CD8-positive, alpha-beta memory T cell (primary cell): Measurements from ENCODE around the gene ANTXR1. TPM values are rescaled to one million over a fixed set of nuclear protein-coding genes. Genes with fewer than 3 reads are reported as not detected.

Experiments
- CTCF ChIA-PET: fragments of 350-600 bp; sonication (Branson Sonifier 250); formaldehyde crosslinking; loops from one replicate; lab custom pipeline; 2021; ENCODE audit warnings: antibody characterized with exemption; lab: Charles Lee
- POLR2A ChIA-PET: fragments of 350-600 bp; sonication (Branson Sonifier 250); formaldehyde crosslinking; loops from one replicate; lab custom pipeline; 2021; ENCODE audit warnings: antibody characterized with exemption; lab: Charles Lee
- DNase-seq, 5 donors: peaks; one replicate each; pipeline versions ENCODE4 v3.0.0 to v3.0.0-alpha.2; 2020 to 2022; ENCODE audit warnings: mixed read lengths in 1 of 5
- H3K27ac ChIP-seq: one replicate; pipeline ENCODE4 v1.7.0; 2013; ENCODE audit warnings: low read depth, mild to moderate bottlenecking, low read length, moderate library complexity
- H3K27me3 ChIP-seq: 2 replicates; pipeline ENCODE4 v1.7.0; 2013; ENCODE audit warnings: low read length, mild to moderate bottlenecking; ENCODE audit not compliant: insufficient read depth, poor library complexity, severe bottlenecking
- H3K36me3 ChIP-seq: 2 replicates; pipeline ENCODE4 v1.7.0; 2013; ENCODE audit warnings: mild to moderate bottlenecking, low read length, moderate library complexity; ENCODE audit not compliant: insufficient read depth
- H3K4me1 ChIP-seq: 2 replicates; pipeline ENCODE4 v1.7.0; 2013; ENCODE audit warnings: mild to moderate bottlenecking, low read length, moderate library complexity; ENCODE audit not compliant: insufficient read depth
- H3K4me3 ChIP-seq: 2 replicates; pipeline ENCODE4 v1.7.0; 2013; ENCODE audit warnings: mild to moderate bottlenecking, low read length
- H3K9me3 ChIP-seq: 2 replicates; pipeline ENCODE4 v1.7.0; 2013; ENCODE audit warnings: mild to moderate bottlenecking, low read length
- H3K27ac Mint-ChIP-seq, 8 donors: one replicate each; pipeline ENCODE4 v1.8.0; 2020 to 2021; ENCODE audit warnings: mixed read lengths in 8 of 8, mild to moderate bottlenecking in 6 of 8, inconsistent platforms in 3 of 8, moderate library complexity in 3 of 8
- H3K27me3 Mint-ChIP-seq, 2 donors: one replicate each; pipeline ENCODE4 v1.8.0; 2020 to 2021; ENCODE audit warnings: mixed read lengths in 2 of 2, mild to moderate bottlenecking in 1 of 2, moderate library complexity in 1 of 2
- H3K36me3 Mint-ChIP-seq, 3 donors: one replicate each; pipeline ENCODE4 v1.8.0; 2020 to 2021; ENCODE audit warnings: mixed read lengths in 3 of 3, inconsistent platforms in 1 of 3, mild to moderate bottlenecking in 1 of 3
- H3K4me1 Mint-ChIP-seq, 3 donors: one replicate each; pipeline ENCODE4 v1.8.0; 2020 to 2021; ENCODE audit warnings: mixed read lengths in 3 of 3, inconsistent platforms in 1 of 3, mild to moderate bottlenecking in 1 of 3
- H3K4me3 Mint-ChIP-seq, 7 donors: one replicate each; pipeline ENCODE4 v1.8.0; 2020 to 2021; ENCODE audit warnings: mixed read lengths in 7 of 7, mild to moderate bottlenecking in 6 of 7, moderate library complexity in 4 of 7, inconsistent platforms in 2 of 7
- H3K9me3 Mint-ChIP-seq, 5 donors: one replicate each; pipeline ENCODE4 v1.8.0; 2020 to 2022; ENCODE audit warnings: mixed read lengths in 5 of 5, mild to moderate bottlenecking in 3 of 5, moderate library complexity in 2 of 5, inconsistent platforms in 1 of 5
- polyA plus RNA-seq: library from polyadenylated mRNA; unstranded; fragments of 300-500 nt; fragmentation: Illumina TruSeq; gene quantifications from one replicate; pipeline ENCODE4 v1.2.3, GENCODE V29; 2021
- total RNA-seq, 2 experiments: library from RNA; stranded (reverse); gene quantifications; one replicate each; pipeline ENCODE4 v1.2.3, GENCODE V29; 2021

The ANTXR1 gene
- total and polyA plus RNA-seq, 3 experiments from 2014 or later, result 0.22 to 0.27 TPM; not detected in 1

DNA sequence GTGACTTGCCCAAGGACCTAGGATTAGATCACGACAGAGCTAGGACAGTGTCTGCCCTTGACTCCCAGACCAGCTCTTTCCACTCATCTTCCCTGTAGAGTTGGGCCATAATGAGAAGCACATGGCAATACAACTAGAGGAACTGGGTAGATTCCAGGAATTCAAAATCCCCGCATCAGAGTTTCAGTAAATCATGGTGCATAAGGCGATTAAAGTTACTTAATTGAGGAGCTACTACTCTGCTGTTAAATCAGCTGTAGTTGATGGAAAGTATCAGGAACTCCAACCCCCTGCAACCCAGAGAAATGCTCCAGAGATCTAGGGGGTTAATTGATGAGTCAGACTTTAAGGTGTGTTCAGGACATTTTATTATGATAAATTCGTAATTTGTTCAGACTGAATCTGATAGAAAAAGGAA lies 5.7 kb downstream of the ANTXR1 start:
- no peak overlapping the region for H3K4me3 Mint-ChIP-seq
- H3K36me3 Mint-ChIP-seq, result no peaks in the 10 kb centered on the region
- H3K9me3 Mint-ChIP-seq, result no peaks in the 10 kb centered on the region
- peaks cover 34 to 65% of the 10 kb centered on the region in 2 donors for H3K27me3 Mint-ChIP-seq
- DNase-seq, result no peak
- Histone ChIP-seq H3K4me3 (no peak overlapping the region), H3K9me3 (no peaks in the 10 kb centered on the region), H3K4me1 (peaks cover 6% of the 10 kb centered on the region), H3K27me3 (peaks cover 14% of the 10 kb centered on the region), H3K36me3 (no peaks in the 10 kb centered on the region), H3K27ac (no peak overlapping the region)
- peaks cover 6 to 9% (median 8%) of the 10 kb centered on the region in 3 donors for H3K4me1 Mint-ChIP-seq
- no peak overlapping the region for H3K27ac Mint-ChIP-seq
- ChIA-PET POLR2A (no interaction called here), CTCF (no interaction called here)

DNA sequence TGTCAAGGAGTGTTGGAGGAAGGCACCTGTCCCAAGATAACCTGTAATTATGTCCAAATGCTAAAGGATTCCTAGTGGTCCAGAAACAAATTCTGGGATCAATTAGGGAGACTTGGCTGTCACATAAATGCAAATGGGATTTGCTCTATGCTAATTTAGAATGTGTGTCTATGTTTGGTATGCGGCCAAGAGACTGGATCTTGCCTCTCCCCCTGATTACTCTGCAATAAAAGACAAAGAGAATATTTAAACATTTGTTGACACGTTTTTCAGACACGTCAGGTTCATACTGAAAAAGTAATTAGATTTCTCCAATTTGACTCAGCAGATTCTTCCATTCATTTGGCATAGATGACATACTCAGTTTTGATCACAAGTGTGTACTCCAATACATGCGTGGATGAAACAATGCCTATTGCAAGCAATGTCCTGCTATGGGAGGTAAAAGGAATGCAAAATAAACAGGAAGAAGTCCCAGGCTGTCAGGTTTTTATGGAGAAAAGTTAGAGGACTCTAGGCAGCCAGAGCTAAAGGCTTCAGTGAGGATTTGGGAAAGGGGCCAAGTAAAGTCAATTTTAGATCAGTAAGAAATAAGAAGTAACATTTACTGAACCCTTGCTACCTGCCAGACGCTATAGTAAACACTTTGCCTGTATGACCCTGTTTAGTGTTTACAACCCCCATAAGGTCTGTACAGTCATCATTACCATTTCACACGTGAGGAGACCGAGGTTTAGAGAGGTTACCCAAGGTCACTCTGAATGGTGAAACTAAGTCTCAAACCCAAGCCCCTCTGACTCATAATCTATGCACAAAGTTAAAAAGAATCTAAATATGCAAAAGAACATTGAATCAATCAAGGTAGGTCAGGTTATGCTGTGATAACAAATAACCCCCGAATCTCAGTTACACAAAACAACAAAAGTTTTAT lies 7.8 kb downstream of the ANTXR1 start:
- no peaks in the 10 kb centered on the region for H3K9me3 ChIP-seq
- H3K36me3 Mint-ChIP-seq, result no peaks in the 10 kb centered on the region
- ChIA-PET CTCF (no interaction called here), POLR2A (no interaction called here)
- H3K27ac Mint-ChIP-seq, result no peak overlapping the region
- DNase-seq, result no peak
- H3K27ac ChIP-seq, result no peak overlapping the region
- no peaks in the 10 kb centered on the region for H3K4me1 Mint-ChIP-seq
- no peak overlapping the region for H3K4me3 Mint-ChIP-seq
- H3K27me3 ChIP-seq, result no peaks in the 10 kb centered on the region
- no peaks in the 10 kb centered on the region for H3K4me1 ChIP-seq
- H3K9me3 Mint-ChIP-seq, result no peaks in the 10 kb centered on the region
- no peak overlapping the region for H3K4me3 ChIP-seq
- peaks cover 23 to 51% of the 10 kb centered on the region in 2 donors for H3K27me3 Mint-ChIP-seq
- no peaks in the 10 kb centered on the region for H3K36me3 ChIP-seq

DNA sequence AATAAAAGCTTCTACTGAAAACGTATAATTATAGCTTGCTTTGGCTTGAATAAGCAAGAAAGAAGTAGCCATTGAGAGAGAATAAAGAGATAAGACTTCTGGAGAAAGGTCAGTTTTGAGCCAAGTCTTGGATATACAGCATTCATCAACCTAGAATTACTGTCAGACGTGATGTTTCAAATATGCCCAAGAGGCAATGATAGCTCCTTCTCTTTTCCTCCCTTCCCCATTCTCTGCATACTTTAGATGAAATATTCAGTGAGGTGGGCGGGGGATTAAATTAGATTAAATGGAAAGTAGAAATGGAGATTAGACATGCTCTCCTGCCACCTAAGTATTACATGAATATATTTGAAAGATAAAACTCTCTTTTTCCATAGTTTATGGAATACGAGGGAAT lies 8.7 kb downstream of the ANTXR1 start:
- Histone ChIP-seq H3K9me3 (no peaks in the 10 kb centered on the region), H3K4me1 (no peaks in the 10 kb centered on the region), H3K4me3 (no peak overlapping the region), H3K36me3 (no peaks in the 10 kb centered on the region), H3K27ac (no peak overlapping the region), H3K27me3 (no peaks in the 10 kb centered on the region)
- H3K9me3 Mint-ChIP-seq, result no peaks in the 10 kb centered on the region
- peaks cover 27 to 53% of the 10 kb centered on the region in 2 donors for H3K27me3 Mint-ChIP-seq
- H3K27ac Mint-ChIP-seq, result no peak overlapping the region
- H3K4me3 Mint-ChIP-seq, result no peak overlapping the region
- no peaks in the 10 kb centered on the region for H3K36me3 Mint-ChIP-seq
- CTCF ChIA-PET, result no interaction called here
- no peak for DNase-seq
- no peaks in the 10 kb centered on the region for H3K4me1 Mint-ChIP-seq
- POLR2A ChIA-PET, result no interaction called here

DNA sequence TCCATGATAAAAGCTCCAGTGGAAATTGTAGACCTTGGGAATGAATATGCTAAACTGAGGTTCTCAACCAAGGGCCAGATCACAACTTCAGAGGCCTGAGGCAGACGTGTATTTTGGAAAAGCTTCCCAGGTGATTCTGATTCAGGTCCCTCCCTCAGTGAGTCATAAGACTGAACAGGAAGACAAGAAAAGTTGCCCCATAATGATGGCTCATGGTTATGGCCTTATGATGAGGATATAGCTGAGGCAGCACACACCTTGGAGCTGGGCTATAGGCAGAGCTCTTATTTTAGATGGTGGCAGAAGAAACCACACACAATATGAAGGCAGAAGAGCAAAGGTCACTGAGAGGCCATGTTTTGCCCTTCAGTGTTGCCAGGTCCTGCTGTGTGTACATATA lies 9.6 kb downstream of the ANTXR1 start:
- H3K4me3 Mint-ChIP-seq, result no peak overlapping the region
- H3K27ac Mint-ChIP-seq, result no peak overlapping the region
- no peak for DNase-seq
- H3K36me3 Mint-ChIP-seq, result peaks cover 0 to 3% (median 0%) of the 10 kb centered on the region in 3 donors
- peaks cover 22 to 51% of the 10 kb centered on the region in 2 donors for H3K27me3 Mint-ChIP-seq
- ChIA-PET POLR2A (no interaction called here), CTCF (no interaction called here)
- Histone ChIP-seq H3K4me3 (no peak overlapping the region), H3K27ac (no peak overlapping the region), H3K9me3 (no peaks in the 10 kb centered on the region), H3K4me1 (no peaks in the 10 kb centered on the region), H3K27me3 (no peaks in the 10 kb centered on the region), H3K36me3 (no peaks in the 10 kb centered on the region)
- H3K4me1 Mint-ChIP-seq, result no peaks in the 10 kb centered on the region
- H3K9me3 Mint-ChIP-seq, result peaks cover 0 to 1% (median 0%) of the 10 kb centered on the region in 5 donors

DNA sequence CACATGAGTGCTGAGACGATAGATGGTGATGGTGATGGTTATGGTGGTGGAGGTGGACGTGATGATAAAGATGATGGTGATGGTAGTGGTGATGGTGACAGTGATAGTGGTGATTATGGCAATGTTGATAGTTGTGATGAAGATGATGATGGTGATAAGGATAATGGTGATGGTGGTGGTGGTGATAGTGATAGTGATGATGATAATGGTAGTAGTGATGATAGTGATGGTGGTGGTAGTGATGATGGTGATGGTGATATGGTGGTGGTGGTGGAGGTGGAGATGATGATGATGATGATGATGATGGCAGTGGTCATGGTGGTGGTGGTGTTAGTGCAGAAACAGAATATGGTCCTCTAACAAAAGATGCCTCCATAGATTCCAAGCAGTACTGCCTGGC lies 10.3 kb downstream of the ANTXR1 start:
- ChIA-PET POLR2A (no interaction called here), CTCF (no interaction called here)
- no peaks in the 10 kb centered on the region for H3K9me3 ChIP-seq
- no peak for DNase-seq
- H3K27ac ChIP-seq, result no peak overlapping the region
- H3K4me1 ChIP-seq, result no peaks in the 10 kb centered on the region
- H3K9me3 Mint-ChIP-seq, result peaks cover 0 to 5% (median 0%) of the 10 kb centered on the region in 5 donors
- H3K4me3 ChIP-seq, result no peak overlapping the region
- H3K27me3 Mint-ChIP-seq, result peaks cover 20 to 44% of the 10 kb centered on the region in 2 donors
- H3K36me3 Mint-ChIP-seq, result peaks cover 0 to 5% (median 0%) of the 10 kb centered on the region in 3 donors
- H3K4me3 Mint-ChIP-seq, result no peak overlapping the region
- no peaks in the 10 kb centered on the region for H3K4me1 Mint-ChIP-seq
- no peaks in the 10 kb centered on the region for H3K27me3 ChIP-seq
- no peak overlapping the region for H3K27ac Mint-ChIP-seq
- H3K36me3 ChIP-seq, result no peaks in the 10 kb centered on the region

DNA sequence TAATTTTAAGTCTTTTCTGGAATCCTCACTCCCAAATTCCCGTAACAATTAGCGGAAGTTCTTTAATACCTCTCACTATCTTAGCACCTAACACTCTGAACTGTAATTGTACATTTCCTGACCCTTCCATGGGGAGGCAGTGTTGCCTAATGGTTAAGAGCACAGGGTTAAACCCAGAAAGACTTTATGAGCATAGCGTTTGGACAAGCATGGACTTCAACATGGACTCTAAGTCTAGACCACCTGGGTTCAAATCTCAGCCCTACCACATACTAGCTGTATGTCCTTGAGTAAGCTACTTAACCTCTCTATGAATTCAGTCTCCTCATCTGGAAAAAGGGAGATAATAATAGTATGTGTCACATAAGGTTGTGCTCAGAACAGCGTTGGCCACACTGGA lies 13.0 kb downstream of the ANTXR1 start:
- Histone ChIP-seq H3K36me3 (no peaks in the 10 kb centered on the region), H3K27me3 (no peaks in the 10 kb centered on the region), H3K4me1 (no peaks in the 10 kb centered on the region), H3K9me3 (no peaks in the 10 kb centered on the region), H3K4me3 (no peak overlapping the region), H3K27ac (no peak overlapping the region)
- Mint-ChIP-seq H3K27me3 (peaks cover 15 to 23% of the 10 kb centered on the region in 2 donors), H3K36me3 (peaks cover 0 to 5% (median 0%) of the 10 kb centered on the region in 3 donors), H3K4me1 (no peaks in the 10 kb centered on the region), H3K27ac (no peak overlapping the region), H3K4me3 (no peak overlapping the region), H3K9me3 (peaks cover 0 to 5% (median 0%) of the 10 kb centered on the region in 5 donors)
- no peak for DNase-seq
- POLR2A ChIA-PET, result no interaction called here
- CTCF ChIA-PET, result no interaction called here

DNA sequence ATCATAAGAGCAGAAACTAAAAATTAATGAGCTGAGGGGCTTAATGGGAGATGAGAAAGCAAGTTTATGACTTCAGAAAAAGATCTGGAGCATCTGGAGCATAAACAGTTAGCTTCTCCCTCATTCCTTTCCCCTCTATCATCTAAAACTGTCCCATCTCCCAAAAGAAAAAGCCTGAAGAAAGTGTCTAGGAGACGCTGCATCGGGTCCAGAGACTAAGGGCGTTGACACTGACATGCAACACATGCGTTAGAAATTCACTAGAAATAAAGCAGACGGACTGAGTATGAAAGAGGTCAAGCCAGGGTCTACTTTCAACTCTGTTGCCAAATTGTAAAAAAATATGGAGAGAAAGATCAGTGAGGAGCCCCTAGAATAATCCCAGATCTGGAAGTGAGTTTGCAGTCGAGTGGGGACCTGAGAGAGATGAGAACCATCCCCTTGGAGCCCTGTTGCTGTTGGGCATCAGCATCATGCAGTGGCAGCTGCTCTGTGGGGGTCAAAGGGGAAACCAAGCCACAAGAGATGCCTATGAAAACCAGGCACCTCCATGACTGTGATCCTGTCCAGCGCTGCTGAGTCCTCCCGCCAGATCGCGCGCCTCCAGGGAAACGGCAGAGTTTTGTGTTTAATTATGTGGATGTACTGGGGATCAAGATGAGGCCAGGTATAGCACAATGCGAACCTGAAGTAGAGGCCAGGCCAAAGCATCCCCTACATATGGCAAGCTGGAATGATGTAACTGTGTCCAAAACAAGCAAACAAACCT lies 13.9 kb downstream of the ANTXR1 start:
- POLR2A ChIA-PET, result no interaction called here
- CTCF ChIA-PET, result no interaction called here
- no peak overlapping the region for H3K4me3 Mint-ChIP-seq
- peaks cover 16 to 20% of the 10 kb centered on the region in 2 donors for H3K27me3 Mint-ChIP-seq
- H3K36me3 ChIP-seq, result no peaks in the 10 kb centered on the region
- H3K4me1 ChIP-seq, result no peaks in the 10 kb centered on the region
- H3K4me1 Mint-ChIP-seq, result no peaks in the 10 kb centered on the region
- no peak overlapping the region for H3K4me3 ChIP-seq
- H3K36me3 Mint-ChIP-seq, result peaks cover 0 to 5% (median 0%) of the 10 kb centered on the region in 3 donors
- no peak overlapping the region for H3K27ac Mint-ChIP-seq
- DNase-seq, result no peak
- H3K9me3 ChIP-seq, result no peaks in the 10 kb centered on the region
- H3K27me3 ChIP-seq, result no peaks in the 10 kb centered on the region
- no peak overlapping the region for H3K27ac ChIP-seq
- H3K9me3 Mint-ChIP-seq, result peaks cover 0 to 5% (median 0%) of the 10 kb centered on the region in 5 donors
